Measurements from ENCODE around the gene TOP3B. TPM values are rescaled to one million over a fixed set of nuclear protein-coding genes. Genes with fewer than 3 reads are reported as not detected.
"Not testable (repeated sequence)": the region's sequence is repeated elsewhere in the genome, so short reads cannot be mapped to it uniquely, and the experiment has no call there.

TOP3B gene
- polyA plus RNA-seq, 1 experiment = 12.8 TPM

DNA sequence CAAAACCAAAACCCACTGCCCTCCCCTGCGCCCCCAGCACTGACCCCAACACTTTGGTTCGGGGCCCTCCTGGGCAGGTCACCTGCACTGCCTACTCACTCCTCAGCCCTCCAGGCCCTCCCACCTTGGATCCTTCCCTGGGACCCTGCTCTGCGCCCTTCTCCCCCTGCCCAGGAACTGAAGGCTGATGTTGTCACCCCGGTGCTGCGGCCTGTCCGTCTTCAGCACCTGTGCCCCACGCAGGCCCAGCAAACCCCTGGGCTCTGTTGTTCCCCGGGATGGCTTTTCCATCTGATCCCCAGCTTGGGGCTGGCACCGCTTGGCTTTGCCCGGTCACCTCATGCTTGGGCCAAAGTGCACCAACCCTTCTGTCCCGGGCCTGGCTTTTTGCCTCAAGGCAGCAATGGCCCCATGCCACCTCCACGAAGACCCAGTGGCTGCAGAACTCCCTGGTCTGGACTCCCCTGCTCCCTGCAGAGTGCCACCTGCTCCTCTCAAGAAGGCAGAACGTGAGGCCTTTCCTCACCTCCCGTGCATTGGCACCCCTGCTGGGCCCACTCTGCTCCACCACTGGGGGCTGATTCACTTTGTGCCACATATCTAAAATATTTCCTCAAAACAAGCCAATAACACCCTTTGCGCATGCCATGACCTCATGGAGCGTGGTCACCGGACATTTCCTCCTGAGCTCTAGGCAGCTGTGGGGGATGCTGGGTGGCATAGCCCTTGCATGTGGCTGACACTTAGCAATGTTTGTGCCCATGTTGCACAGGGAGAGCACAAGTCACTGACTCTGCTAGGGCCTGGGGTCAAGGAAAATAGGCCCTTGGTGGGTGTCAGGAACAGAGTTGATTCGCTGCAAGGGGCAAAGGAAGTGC lies 38.8 kb downstream of the TOP3B start:
- no peak for DNase-seq (ENCODE audit: low read depth)
- ChIA-PET CTCF (interaction anchor here (1.7 to 7.3 kb wide), 3 partner anchors 9 to 232 kb away, joined by 5 to 59 read pairs (median 18); partner anchors contain the start of gene PPM1F), POLR2A (no interaction called here)
- H3K27me3 ChIP-seq (ENCODE audit: control insufficient read depth, insufficient read depth, low read length) = no peaks in the 10 kb centered on the region
- TF ChIP-seq, protein P1, sequence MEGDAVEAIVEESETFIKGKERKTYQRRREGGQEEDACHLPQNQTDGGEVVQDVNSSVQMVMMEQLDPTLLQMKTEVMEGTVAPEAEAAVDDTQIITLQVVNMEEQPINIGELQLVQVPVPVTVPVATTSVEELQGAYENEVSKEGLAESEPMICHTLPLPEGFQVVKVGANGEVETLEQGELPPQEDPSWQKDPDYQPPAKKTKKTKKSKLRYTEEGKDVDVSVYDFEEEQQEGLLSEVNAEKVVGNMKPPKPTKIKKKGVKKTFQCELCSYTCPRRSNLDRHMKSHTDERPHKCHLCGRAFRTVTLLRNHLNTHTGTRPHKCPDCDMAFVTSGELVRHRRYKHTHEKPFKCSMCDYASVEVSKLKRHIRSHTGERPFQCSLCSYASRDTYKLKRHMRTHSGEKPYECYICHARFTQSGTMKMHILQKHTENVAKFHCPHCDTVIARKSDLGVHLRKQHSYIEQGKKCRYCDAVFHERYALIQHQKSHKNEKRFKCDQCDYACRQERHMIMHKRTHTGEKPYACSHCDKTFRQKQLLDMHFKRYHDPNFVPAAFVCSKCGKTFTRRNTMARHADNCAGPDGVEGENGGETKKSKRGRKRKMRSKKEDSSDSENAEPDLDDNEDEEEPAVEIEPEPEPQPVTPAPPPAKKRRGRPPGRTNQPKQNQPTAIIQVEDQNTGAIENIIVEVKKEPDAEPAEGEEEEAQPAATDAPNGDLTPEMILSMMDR (IDR thresholded peaks at IDR 0.05; ENCODE audit: insufficient read depth, low read depth, low read length) = no peak
- H3K36me3 ChIP-seq (ENCODE audit: control insufficient read depth, insufficient read depth, low read length) = peaks cover 18% of the 10 kb centered on the region
- H3K4me3 ChIP-seq (ENCODE audit: low read depth, low read length) = no peak overlapping the region

GRCh38 chr22:21942407-21943343 lies 39.9 kb downstream of the TOP3B start:
- no peaks in the 10 kb centered on the region for H3K27me3 ChIP-seq (ENCODE audit: control insufficient read depth, insufficient read depth, low read length)
- H3K36me3 ChIP-seq (ENCODE audit: control insufficient read depth, insufficient read depth, low read length) = peaks cover 16% of the 10 kb centered on the region
- POLR2A ChIA-PET = no interaction called here
- peak; percentile 64 for DNase-seq (ENCODE audit: low read depth)
- CTCF ChIA-PET = interaction anchor here (1.6 to 7.3 kb wide), 3 partner anchors 10 to 231 kb away, joined by 3 to 59 read pairs (median 18); partner anchors contain the start of gene PPM1F
- H3K4me3 ChIP-seq (ENCODE audit: low read depth, low read length) = no peak overlapping the region
- TF ChIP-seq, protein P1 (IDR thresholded peaks at IDR 0.05; ENCODE audit: insufficient read depth, low read depth, low read length) = no peak

GRCh38 chr22:21941921-21942320 lies 40.7 kb downstream of the TOP3B start:
- Histone ChIP-seq H3K27me3 (ENCODE audit: control insufficient read depth, insufficient read depth, low read length) (no peaks in the 10 kb centered on the region), H3K4me3 (ENCODE audit: low read depth, low read length) (no peak overlapping the region), H3K36me3 (ENCODE audit: control insufficient read depth, insufficient read depth, low read length) (peaks cover 16% of the 10 kb centered on the region)
- ChIA-PET CTCF (interaction anchor here (1.5 to 7.3 kb wide), 4 partner anchors 11 to 230 kb away, joined by 3 to 59 read pairs (median 10); partner anchors contain the start of gene PPM1F), POLR2A (no interaction called here)
- no peak for DNase-seq (ENCODE audit: low read depth)
- TF ChIP-seq, protein P1 (IDR thresholded peaks at IDR 0.05; ENCODE audit: insufficient read depth, low read depth, low read length) = no peak

GRCh38 chr22:21940521-21940920 lies 42.1 kb downstream of the TOP3B start:
- CTCF ChIA-PET = interaction anchor here (0.6 to 7.3 kb wide), 7 partner anchors 8 to 1081 kb away, joined by 3 to 80 read pairs (median 4); partner anchors contain the start of gene PPM1F

DNA sequence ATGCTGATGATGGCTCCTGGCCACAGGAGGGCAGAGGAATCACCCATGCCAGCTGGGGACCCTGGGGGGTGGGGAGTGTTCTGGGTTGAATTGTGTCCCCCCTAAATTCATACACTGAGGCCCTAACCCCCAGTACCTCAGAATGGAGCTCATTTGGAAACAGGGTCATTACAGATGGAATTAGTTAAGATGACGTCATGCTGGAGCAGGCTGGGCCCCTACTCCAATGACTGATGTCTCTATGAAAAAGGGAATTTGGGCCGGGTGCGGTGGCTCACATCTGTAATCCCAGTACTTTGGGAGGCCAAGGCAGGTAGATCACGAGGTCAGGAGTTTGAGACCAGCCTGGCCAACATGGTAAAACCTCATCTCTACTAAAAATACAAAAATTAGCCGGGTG lies 42.7 kb downstream of the TOP3B start:
- H3K36me3 ChIP-seq (ENCODE audit: control insufficient read depth, insufficient read depth, low read length); H3K4me3 ChIP-seq (ENCODE audit: low read depth, low read length); DNase-seq (ENCODE audit: low read depth); H3K27me3 ChIP-seq (ENCODE audit: control insufficient read depth, insufficient read depth, low read length); POLR2A ChIA-PET: not testable (repeated sequence)
- CTCF ChIA-PET = interaction anchor here (0.6 to 7.3 kb wide), 8 partner anchors 8 to 234 kb away, joined by 3 to 80 read pairs (median 20); partner anchors contain the start of gene PPM1F

More at GRCh38 chr22:21940521-21940920, 42.1 kb downstream of the TOP3B start:
- POLR2A ChIA-PET = no interaction called here
- H3K36me3 ChIP-seq (ENCODE audit: control insufficient read depth, insufficient read depth, low read length) = peaks cover 12% of the 10 kb centered on the region
- H3K27me3 ChIP-seq (ENCODE audit: control insufficient read depth, insufficient read depth, low read length) = no peaks in the 10 kb centered on the region
- TF ChIP-seq, protein P1 (IDR thresholded peaks at IDR 0.05; ENCODE audit: insufficient read depth, low read depth, low read length) = no peak
- no peak for DNase-seq (ENCODE audit: low read depth)
- H3K4me3 ChIP-seq (ENCODE audit: low read depth, low read length) = no peak overlapping the region

Data from BJ (cell line).